Panc1 (cell line): ENCODE measurements around the gene GAS7. TPM values are rescaled to one million over a fixed set of nuclear protein-coding genes. Genes with fewer than 3 reads are reported as not detected.

ENCODE experiments used
- ATAC-seq: fragments of 200-7000 bp; cut with Tn5 transposase; 2 replicates; pipeline ENCODE4 v1.9.1; 2020; ENCODE audit warnings: mild to moderate bottlenecking, moderate library complexity
- BruUV-seq: library from RNA; stranded (reverse); fragments of 400-500 nt; replicated peaks from 2 replicates; lab custom pipeline; 2021; lab: Mats Ljungman, UMichigan
- CTCF ChIA-PET: fragments of 300-600 bp; sonication (Branson Sonifier 250); formaldehyde crosslinking; loops from one replicate; lab custom pipeline; 2022; ENCODE audit warnings: antibody characterized with exemption; lab: Charles Lee
- POLR2A ChIA-PET: fragments of 300-600 bp; sonication (Branson Sonifier 250); formaldehyde crosslinking; loops from one replicate; lab custom pipeline; 2022; ENCODE audit warnings: antibody characterized with exemption; lab: Charles Lee
- DNase-seq: peaks from one replicate; pipeline ENCODE4 v3.0.0-alpha.2; 2010; ENCODE audit warnings: low read depth, low spot score
- H3K27ac ChIP-seq: 2 replicates; pipeline ENCODE4 v1.5.1; 2011; ENCODE audit warnings: mild to moderate bottlenecking, low read length, inconsistent platforms
- H3K27me3 ChIP-seq: fragments of 200-500 bp; sonication (Bioruptor generic); 2 replicates; pipeline ENCODE4 v1.6.0; 2014; ENCODE audit warnings: low read length, inconsistent platforms; ENCODE audit not compliant: control insufficient read depth, insufficient read depth
- H3K36me3 ChIP-seq: fragments of 200-500 bp; sonication (Bioruptor generic); 2 replicates; pipeline ENCODE4 v1.5.1; 2014; ENCODE audit warnings: inconsistent platforms, mild to moderate bottlenecking, low read length, moderate library complexity; ENCODE audit not compliant: control insufficient read depth, insufficient read depth
- H3K4me1 ChIP-seq: 2 replicates; pipeline ENCODE4 v1.5.1; 2011; ENCODE audit warnings: inconsistent platforms, mild to moderate bottlenecking, low read length, moderate library complexity; ENCODE audit not compliant: control insufficient read depth, insufficient read depth
- H3K4me3 ChIP-seq, 2 experiments: 2 replicates each; pipeline ENCODE4 v1.5.1; 2011 to 2012; ENCODE audit warnings: low read depth in 2 of 2, low read length in 2 of 2, mild to moderate bottlenecking in 2 of 2, inconsistent platforms in 1 of 2, moderate library complexity in 1 of 2
- H3K9me3 ChIP-seq: fragments of 200-500 bp; sonication (Bioruptor generic); 2 replicates; pipeline ENCODE4 v1.5.1; 2014; ENCODE audit warnings: low read depth, mild to moderate bottlenecking, inconsistent platforms, low read length, moderate library complexity; ENCODE audit not compliant: control insufficient read depth, insufficient read depth
- CTCF ChIP-seq: fragments of 450-650 bp; IDR thresholded peaks from 2 replicates; pipeline ENCODE4 v1.5.1; 2017; ENCODE audit warnings: mild to moderate bottlenecking
- POLR2AphosphoS5 ChIP-seq: IDR thresholded peaks from 2 replicates; pipeline ENCODE4 v1.6.1; 2012; ENCODE audit warnings: mild to moderate bottlenecking, low read depth, low read length, moderate library complexity
- REST ChIP-seq, 2 experiments: IDR thresholded peaks; 2 replicates each; pipeline ENCODE4 v1.6.1; 2011 to 2012; ENCODE audit warnings: low read depth in 2 of 2, control low read depth in 1 of 2, low read length in 1 of 2, mild to moderate bottlenecking in 1 of 2, moderate library complexity in 1 of 2; ENCODE audit not compliant: insufficient read depth in 1 of 2
- SIN3A ChIP-seq: IDR thresholded peaks from 2 replicates; pipeline ENCODE4 v1.6.1; 2012; ENCODE audit warnings: low read depth, mild to moderate bottlenecking, low read length, moderate library complexity, borderline replicate concordance; ENCODE audit not compliant: insufficient read depth
- TCF7L2 ChIP-seq: IDR thresholded peaks from 2 replicates; pipeline ENCODE4 v1.6.1; 2011; ENCODE audit warnings: mild to moderate bottlenecking, low read depth, low read length, inconsistent platforms
- in situ Hi-C: cut with HindIII; loops from 2 replicates; pipeline ENCODE4 v1.10.0; 2016; ENCODE audit warnings: low sequenced_read_pairs, low pct_unique_long_range_greater_than_20kb
- intact Hi-C: fragments of 100-400 bp; cut with micrococcal nuclease; formaldehyde crosslinking; loops from one replicate; pipeline ENCODE4 v1.10.0; 2022; ENCODE audit not compliant: unreplicated experiment
- total RNA-seq: library from RNA; stranded (reverse); gene quantifications from one replicate; pipeline ENCODE4 v1.2.1, GENCODE V29; 2021; ENCODE audit not compliant: unreplicated experiment

GAS7 gene
- total RNA-seq, 1 experiment from 2014 or later, result 0.05 TPM

GRCh38 chr17:10130677-10131076, 67.7 kb downstream of the GAS7 start:
- Histone ChIP-seq H3K36me3 (no peaks in the 10 kb centered on the region), H3K4me1 (no peaks in the 10 kb centered on the region), H3K27ac (no peak overlapping the region), H3K4me3 (no peak overlapping the region), H3K9me3 (no peaks in the 10 kb centered on the region), H3K27me3 (no peaks in the 10 kb centered on the region)
- CTCF ChIA-PET, result no interaction called here
- TF ChIP-seq TCF7L2 (no peak), CTCF (no peak), POLR2AphosphoS5 (no peak), REST (IDR thresholded peaks at IDR 0.05; ENCODE audit: insufficient read depth in 1 of 2, low read depth in 2 of 2, low read length in 1 of 2) (no peak)
- in situ Hi-C loops, result no loop called here
- POLR2A ChIA-PET, result no interaction called here
- ATAC-seq (no peak), DNase-seq (no peak)
- BruUV-seq, result no TSS peak
- intact Hi-C loops, result no loop called here

- in situ Hi-C loops, result no loop called here
- Histone ChIP-seq H3K4me3 (no peak overlapping the region), H3K36me3 (no peaks in the 10 kb centered on the region), H3K9me3 (no peaks in the 10 kb centered on the region), H3K27ac (no peak overlapping the region), H3K4me1 (no peaks in the 10 kb centered on the region), H3K27me3 (no peaks in the 10 kb centered on the region)
- DNase-seq, result no peak
- intact Hi-C loops, result no loop called here
- ATAC-seq, result no peak
- BruUV-seq, result no TSS peak
- no peak for TF ChIP-seq TCF7L2
- TF ChIP-seq SIN3A, result no peak
- TF ChIP-seq CTCF, result no peak
- no peak for TF ChIP-seq POLR2AphosphoS5
- TF ChIP-seq REST (IDR thresholded peaks at IDR 0.05; ENCODE audit: insufficient read depth in 1 of 2, low read depth in 2 of 2, low read length in 1 of 2), result no peak
- POLR2A ChIA-PET, result interaction anchor here (0.6 kb wide), 1 partner anchor 41 kb away, joined by 3 read pairs; no protein-coding TSS in a partner anchor
- CTCF ChIA-PET, result interaction anchor here (0.6 kb wide), 1 partner anchor 28 kb away, joined by 8 read pairs; no protein-coding TSS in a partner anchor
Observed at GRCh38 chr17:10130263-10130662, 68.1 kb downstream of the GAS7 start.
